ENCODE data around the gene ARX. TPM values are rescaled to one million over a fixed set of nuclear protein-coding genes. Genes with fewer than 3 reads are reported as not detected.

ARX gene
- total RNA-seq, 2 donors from 2014 or later: not detected

DNA sequence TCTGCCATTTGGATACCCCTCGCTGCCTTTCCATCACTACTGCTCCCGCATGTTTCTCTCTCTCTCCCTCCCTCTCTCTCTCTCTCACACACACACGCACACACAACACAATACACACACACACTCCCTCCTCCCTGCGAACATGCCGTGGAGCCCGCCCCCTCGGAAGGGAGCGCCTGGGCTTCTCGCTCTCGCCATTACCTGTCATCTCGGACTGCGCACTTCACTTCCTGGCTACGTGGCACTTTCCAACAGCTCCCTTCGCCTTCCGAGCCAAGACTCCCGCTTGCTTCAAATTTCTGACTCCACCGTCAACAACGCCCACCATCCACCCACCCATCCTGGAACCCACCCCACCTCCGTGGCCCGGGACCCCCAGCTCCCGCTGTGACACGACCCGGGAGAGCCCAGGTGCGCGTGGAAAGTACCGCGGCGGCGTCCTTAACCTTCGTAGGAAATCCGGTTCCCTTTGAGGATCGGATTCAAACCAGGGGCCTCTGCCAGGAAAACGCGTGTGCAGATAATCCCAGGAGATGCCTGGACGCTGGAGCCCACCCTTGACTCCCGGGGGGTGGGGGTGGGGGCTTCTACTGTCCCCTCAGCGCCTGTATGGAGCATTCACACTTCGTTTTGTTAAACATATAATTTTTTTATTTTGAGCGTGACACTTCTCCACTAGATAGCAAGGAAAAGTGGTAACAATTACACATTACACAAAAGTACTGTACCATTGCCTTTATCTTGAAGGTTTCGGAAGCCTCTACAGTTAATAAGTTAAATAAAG lies 12.5 kb downstream of the ARX start:
- intact Hi-C loops (cut with DNase I): no loop called here
- no peak for DNase-seq
- no peak for ATAC-seq

GRCh38 chrX:25002661-25003020 lies 13.1 kb downstream of the ARX start:
- ATAC-seq (no peak), DNase-seq (no peak)
- intact Hi-C loops (cut with DNase I): no loop called here

- DNase-seq (no peak), ATAC-seq (no peak)
- intact Hi-C loops (cut with DNase I): no loop called here
Observed at GRCh38 chrX:25001808-25002660, 13.7 kb downstream of the ARX start.

GRCh38 chrX:24999511-24999910 lies 16.3 kb downstream of the ARX start:
- no peak for DNase-seq
- intact Hi-C loops (cut with DNase I): no loop called here
- ATAC-seq: no peak

GRCh38 chrX:24996096-24996709 lies 19.6 kb downstream of the ARX start:
- no peak for DNase-seq
- ATAC-seq: no peak
- intact Hi-C loops (cut with DNase I): no loop called here

DNA sequence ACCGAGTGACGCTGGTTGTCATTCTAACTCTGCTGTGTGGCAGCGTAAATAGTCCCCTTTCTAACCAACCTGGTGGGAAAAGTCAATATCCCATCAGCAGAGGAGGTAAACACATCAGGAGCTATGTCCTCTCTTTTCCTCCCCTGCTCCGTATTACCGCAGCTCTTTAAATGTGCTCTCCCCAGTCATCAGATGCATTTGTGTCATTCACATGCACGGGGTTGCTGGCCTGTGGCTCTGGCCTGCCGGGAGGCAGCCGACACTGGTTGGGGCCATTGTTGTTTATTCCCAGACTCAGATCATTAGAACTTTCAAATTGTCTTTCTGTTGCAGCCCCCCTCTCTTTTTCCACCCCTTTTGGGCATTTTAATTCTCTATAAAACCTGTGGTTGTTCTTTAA lies 21.9 kb downstream of the ARX start:
- intact Hi-C loops (cut with DNase I): no loop called here
- ATAC-seq (no peak), DNase-seq (no peak)

- intact Hi-C loops (cut with DNase I): no loop called here
- no peak for ATAC-seq
Observed at GRCh38 chrX:24990535-24990934, 25.2 kb downstream of the ARX start.

DNA sequence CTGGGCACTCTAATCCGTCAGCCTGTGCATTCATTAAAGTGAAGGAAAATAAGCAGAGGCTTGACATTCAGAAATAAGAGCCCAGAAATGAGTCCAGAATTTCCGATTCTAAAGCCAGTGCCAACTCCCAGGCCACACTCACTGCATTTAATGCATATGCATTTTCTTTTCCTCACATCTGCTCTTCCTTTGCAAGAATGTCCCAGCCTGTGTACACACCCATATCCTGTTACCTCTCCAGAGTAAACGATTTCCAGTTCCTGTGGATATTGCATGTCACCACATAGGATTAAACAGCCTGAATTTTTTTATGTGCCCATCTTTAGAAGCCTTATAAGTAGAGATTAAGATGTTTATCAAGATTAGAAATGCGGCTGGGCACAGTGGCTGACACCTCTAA lies 27.5 kb downstream of the ARX start:
- intact Hi-C loops (cut with DNase I): no loop called here
- DNase-seq (no peak), ATAC-seq (no peak)

More at GRCh38 chrX:24990535-24990934, 25.2 kb downstream of the ARX start:
- no peak for DNase-seq

GRCh38 chrX:24987731-24988130 lies 28.0 kb downstream of the ARX start:
- ATAC-seq: no peak
- DNase-seq: no peak
- intact Hi-C loops (cut with DNase I): no loop called here

DNA sequence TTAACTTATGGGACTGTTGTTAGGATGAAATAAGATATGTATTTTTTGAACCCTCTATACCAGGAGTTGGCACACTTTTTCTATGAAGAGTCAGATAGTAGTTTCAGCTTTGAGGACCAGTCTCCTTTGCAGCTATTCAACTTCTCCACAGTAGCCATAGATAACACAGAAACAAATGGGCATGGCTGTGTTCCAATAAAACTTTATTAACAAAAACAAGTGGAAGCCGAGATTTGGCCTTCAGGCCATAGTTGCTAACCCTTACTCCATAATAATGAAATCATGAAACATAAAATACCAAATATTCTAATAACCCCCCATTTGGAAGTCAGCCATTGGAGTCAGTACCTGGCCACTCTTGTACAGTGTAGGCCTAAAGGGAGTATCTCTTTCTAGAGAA lies 30.6 kb downstream of the ARX start:
- DNase-seq (no peak), ATAC-seq (no peak)
- intact Hi-C loops (cut with DNase I): no loop called here

- no peak for DNase-seq
- ATAC-seq: no peak
- intact Hi-C loops (cut with DNase I): no loop called here
Observed at GRCh38 chrX:24983931-24984330, 31.8 kb downstream of the ARX start.

DNA sequence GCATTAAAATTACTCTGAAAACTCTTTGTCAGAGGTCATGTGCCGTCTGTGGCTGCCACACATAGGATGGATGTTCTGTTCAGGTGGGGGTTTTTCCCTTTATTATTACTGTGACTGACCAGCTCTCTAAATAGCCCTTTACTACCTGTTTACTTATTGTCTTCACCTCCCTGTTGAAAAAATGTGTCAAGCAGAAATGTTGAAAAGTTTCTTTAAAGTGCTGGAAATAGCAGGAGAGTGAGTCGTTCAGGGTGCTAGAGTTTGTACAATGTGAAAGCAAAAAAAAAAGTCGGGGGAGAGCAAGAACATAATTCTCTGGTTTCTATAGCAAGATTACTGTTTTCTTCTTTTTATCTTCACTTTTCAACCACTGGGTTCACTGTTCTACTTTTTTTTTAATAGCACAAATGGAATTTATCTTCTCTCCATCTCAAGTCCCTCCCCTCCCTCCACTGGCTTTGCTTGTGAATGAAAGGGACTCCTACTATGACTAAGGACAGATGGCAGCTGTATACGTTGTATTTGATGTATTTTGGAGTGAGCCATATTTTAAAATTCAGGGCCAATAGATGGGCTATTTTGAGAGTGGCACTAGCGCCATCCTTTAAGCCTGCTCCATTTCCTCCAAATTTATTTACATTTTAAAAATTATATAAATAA lies 33.3 kb downstream of the ARX start:
- intact Hi-C loops (cut with DNase I): no loop called here
- DNase-seq: no peak
- no peak for ATAC-seq

DNA sequence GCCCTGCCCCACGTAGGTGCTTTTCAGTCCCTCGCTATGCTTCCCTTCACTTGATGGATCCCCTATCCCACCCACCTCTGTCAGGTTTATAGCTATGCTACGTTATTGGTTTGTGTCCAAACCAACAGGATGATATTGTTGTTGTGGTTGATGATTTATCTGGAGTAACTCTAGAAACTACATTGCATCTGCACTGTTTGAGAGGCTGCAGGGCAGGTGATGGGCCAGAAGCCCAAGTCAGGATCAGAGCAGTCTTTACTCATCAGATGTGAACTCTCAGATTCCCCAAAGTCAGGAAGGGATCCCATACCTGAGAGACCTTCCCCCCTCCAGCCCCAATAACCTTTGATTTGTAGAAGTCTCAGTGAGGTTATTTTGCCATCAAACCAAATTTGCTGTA lies 34.7 kb downstream of the ARX start:
- no peak for DNase-seq
- intact Hi-C loops (cut with DNase I): no loop called here
- no peak for ATAC-seq

DNA sequence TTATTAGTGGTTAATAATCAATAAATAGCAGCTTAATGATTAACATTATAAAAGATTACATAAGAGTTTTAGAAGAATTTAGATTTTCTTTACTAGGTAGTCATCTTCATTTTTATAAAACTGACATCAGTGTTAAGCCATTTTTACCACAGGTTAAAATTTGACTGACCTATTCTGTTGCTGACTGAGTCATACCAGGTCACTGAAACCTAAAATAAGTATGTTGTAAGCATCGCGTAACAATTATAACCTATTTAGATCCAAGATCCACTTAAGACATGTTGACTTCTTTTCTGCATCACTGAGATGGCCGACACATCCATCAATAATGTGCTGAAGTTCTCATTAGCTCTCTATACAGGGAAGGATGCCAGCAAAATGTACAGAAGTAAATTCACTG lies 36.7 kb downstream of the ARX start:
- no peak for DNase-seq
- ATAC-seq: no peak
- intact Hi-C loops (cut with DNase I): no loop called here

DNA sequence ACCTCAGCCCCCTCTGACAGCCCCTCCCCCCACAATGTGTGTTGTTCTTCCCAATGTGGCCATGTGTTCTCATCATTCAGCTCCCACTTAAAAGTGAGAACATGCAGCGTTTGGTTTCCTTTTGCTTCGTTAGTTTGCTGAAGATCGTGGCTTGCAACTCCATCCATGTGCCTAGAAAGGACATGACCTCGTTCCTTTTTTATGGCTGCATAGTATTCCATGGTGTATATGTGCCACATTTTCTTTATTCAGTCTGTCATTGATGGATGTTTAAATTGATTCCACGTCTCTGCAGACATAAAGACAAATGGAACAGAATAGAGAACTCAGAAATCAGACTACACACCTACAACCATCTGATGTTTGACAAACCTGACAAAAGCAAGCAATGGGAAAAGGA lies 46.0 kb downstream of the ARX start:
- intact Hi-C loops (cut with DNase I): no loop called here
- DNase-seq (no peak), ATAC-seq (no peak)

DNA sequence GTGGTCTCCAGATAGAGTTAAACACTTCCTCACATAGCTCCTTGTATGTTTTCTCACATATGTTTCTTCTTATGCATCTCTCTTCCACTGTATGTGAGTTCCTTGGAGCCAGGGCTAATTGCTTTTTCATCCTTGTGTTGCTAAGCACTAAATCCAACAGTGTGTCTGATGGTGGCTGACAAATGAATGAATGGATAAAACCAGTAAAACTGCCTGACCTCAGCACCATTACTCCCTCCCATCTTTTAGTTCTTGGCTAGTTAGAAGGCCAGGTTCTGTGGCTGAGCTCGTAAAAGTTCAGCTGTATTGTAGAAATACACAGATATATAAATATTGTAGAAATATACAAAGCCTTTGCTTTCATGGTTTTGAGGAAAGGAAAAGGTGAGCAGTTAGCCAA lies 50.4 kb downstream of the ARX start:
- DNase-seq (no peak), ATAC-seq (no peak)
- intact Hi-C loops (cut with DNase I): no loop called here

- DNase-seq (no peak), ATAC-seq (no peak)
- intact Hi-C loops (cut with DNase I): no loop called here
Observed at GRCh38 chrX:24963823-24964222, 51.9 kb downstream of the ARX start.

DNA sequence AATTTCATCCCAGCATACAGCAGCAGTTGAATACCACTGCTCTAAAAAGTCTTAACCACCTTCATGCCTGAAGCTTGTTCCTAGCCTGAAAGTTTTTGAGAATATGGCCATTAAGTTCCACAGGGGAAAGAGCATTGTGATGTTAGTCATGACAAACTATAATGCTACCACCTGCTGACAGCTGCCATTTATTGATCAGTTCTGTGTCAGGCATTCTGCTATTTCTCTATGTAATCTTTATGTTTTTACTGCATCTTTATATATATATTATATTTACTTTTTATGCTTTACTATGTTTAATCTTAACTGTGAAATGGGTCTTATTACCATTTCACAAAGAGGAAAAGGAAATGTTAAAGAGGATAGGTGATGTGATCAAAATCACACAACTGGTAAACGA lies 54.0 kb downstream of the ARX start:
- no peak for ATAC-seq
- no peak for DNase-seq
- intact Hi-C loops (cut with DNase I): no loop called here

DNA sequence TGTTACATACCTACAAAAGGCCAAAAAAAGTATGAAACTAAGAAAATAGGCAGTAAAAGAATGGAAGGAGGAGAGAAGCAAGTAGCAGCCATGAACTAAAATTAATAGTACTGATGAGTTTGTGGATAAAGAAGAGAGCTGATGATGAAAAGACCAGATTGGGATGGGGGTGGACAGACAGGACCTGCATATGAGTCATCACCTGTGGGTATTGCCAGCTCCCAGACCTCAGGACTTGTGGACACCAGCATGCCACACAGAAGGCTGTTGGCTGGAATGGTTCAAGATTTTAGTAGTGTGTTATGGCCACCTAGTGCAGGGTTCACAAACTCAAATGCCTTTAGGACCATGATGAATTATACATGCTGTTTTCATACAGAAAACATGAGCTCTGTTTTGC lies 58.9 kb downstream of the ARX start:
- DNase-seq: no peak
- no peak for ATAC-seq
- intact Hi-C loops (cut with DNase I): no loop called here

DNA sequence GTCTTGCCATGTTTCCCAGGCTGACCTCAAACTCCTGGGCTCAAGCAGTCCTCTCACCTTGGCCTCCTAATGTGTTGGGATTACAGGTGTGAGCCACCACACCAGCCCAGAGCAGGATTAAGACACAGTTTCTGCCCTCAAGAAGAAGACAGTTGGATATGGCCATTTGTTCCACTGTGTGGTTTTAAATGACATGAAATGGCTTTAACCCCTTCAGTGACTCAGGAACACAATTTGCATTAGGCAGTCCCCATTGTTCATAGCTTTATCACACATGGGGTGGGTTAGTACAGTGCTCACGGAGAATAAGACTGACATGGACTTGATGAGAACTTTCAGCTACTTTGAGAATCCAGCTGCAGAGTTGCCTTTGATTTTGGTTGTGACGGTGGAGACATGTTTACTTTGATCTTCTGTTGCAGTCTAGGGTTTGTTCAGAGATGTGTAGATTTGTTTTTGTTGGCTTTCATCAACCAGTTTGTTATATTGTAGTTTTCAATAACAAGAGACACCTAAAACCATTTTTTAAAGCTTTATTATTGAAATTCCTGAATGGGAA lies 60.3 kb downstream of the ARX start:
- intact Hi-C loops (cut with DNase I): no loop called here
- ATAC-seq (no peak), DNase-seq (no peak)
